Caco-2 (cell line): Measurements from ENCODE around the gene ADM5. TPM values are rescaled to one million over a fixed set of nuclear protein-coding genes. Genes with fewer than 3 reads are reported as not detected.
A peak's percentile ranks its signal among the peaks of the same experiment; 100 is the strongest.

Experiments
- BruUV-seq: library from RNA; stranded (reverse); fragments of 400-500 nt; replicated peaks from 2 replicates; lab custom pipeline; 2021; lab: Mats Ljungman, UMichigan
- CTCF ChIA-PET: fragments of 300-600 bp; sonication (Branson Sonifier 250); formaldehyde crosslinking; loops from one replicate; lab custom pipeline; 2022; ENCODE audit warnings: antibody characterized with exemption; lab: Charles Lee
- POLR2A ChIA-PET: fragments of 300-600 bp; sonication (Branson Sonifier 250); formaldehyde crosslinking; loops from one replicate; lab custom pipeline; 2022; ENCODE audit warnings: antibody characterized with exemption; lab: Charles Lee
- DNase-seq, 2 experiments: peaks; one replicate each; pipeline versions ENCODE4 v3.0.0 to v3.0.0-alpha.2; 2020 to 2022
- H3K27me3 ChIP-seq: replicated peaks from 2 replicates; pipeline ENCODE4 v1.6.0; 2011; ENCODE audit warnings: low read length; ENCODE audit not compliant: control insufficient read depth, insufficient read depth
- H3K36me3 ChIP-seq: 2 replicates; pipeline ENCODE4 v1.5.1; 2011; ENCODE audit warnings: low read length; ENCODE audit not compliant: control insufficient read depth, insufficient read depth
- H3K4me1 ChIP-seq: fragments of 250-450 bp; sonication (Bioruptor Pico); 2 replicates; pipeline ENCODE4 v1.5.1; 2020; ENCODE audit warnings: mild to moderate bottlenecking
- H3K4me3 ChIP-seq: 2 replicates; pipeline ENCODE4 v1.5.1; 2011; ENCODE audit warnings: low read depth, mild to moderate bottlenecking, control low read depth, low read length
- H3K9me3 ChIP-seq: fragments of 250-450 bp; sonication (Bioruptor Pico); 2 replicates; pipeline ENCODE4 v1.5.1; 2020; ENCODE audit warnings: mild to moderate bottlenecking, moderate library complexity
- H3K27ac Mint-ChIP-seq: one replicate; pipeline ENCODE4 v1.8.0; 2022; ENCODE audit warnings: mixed read lengths; ENCODE audit not compliant: unreplicated experiment
- H3K27me3 Mint-ChIP-seq: one replicate; pipeline ENCODE4 v1.8.0; 2022; ENCODE audit warnings: mixed read lengths; ENCODE audit not compliant: insufficient read depth, unreplicated experiment
- H3K36me3 Mint-ChIP-seq: one replicate; pipeline ENCODE4 v1.8.0; 2022; ENCODE audit warnings: mild to moderate bottlenecking, mixed read lengths; ENCODE audit not compliant: insufficient read depth, unreplicated experiment
- H3K4me1 Mint-ChIP-seq: one replicate; pipeline ENCODE4 v1.8.0; 2022; ENCODE audit warnings: low read depth, mixed read lengths; ENCODE audit not compliant: unreplicated experiment
- H3K4me3 Mint-ChIP-seq: one replicate; pipeline ENCODE4 v1.8.0; 2022; ENCODE audit warnings: mild to moderate bottlenecking, moderate library complexity, mixed read lengths; ENCODE audit not compliant: unreplicated experiment
- H3K9me3 Mint-ChIP-seq: one replicate; pipeline ENCODE4 v1.8.0; 2022; ENCODE audit warnings: mixed read lengths; ENCODE audit not compliant: unreplicated experiment
- intact Hi-C: fragments of 100-400 bp; cut with micrococcal nuclease; formaldehyde crosslinking; loops from one replicate; pipeline ENCODE4 v1.10.0; 2022; ENCODE audit not compliant: unreplicated experiment
- total RNA-seq: library from RNA; stranded (reverse); gene quantifications from 2 replicates; pipeline ENCODE4 v1.2.3, GENCODE V29; 2022
- TF ChIP-seq, protein P1 (sequence below), 2 experiments: fragments of 200-600 bp in 1 of 2; IDR thresholded peaks; 1 replicate in 1 of 2; 2 replicates in 1 of 2; pipeline versions ENCODE4 v1.5.1 to v1.8.0; 2011 to 2022; ENCODE audit warnings: antibody characterized with exemption in 1 of 2, control low read depth in 1 of 2, inconsistent platforms in 1 of 2, low read depth in 1 of 2, low read length in 1 of 2, mild to moderate bottlenecking in 1 of 2, moderate library complexity in 1 of 2; ENCODE audit not compliant: insufficient read depth in 1 of 2, severe bottlenecking in 1 of 2, unreplicated experiment in 1 of 2

ADM5 gene
- total RNA-seq, 1 experiment from 2014 or later, result 8.5 TPM

GRCh38 chr19:49657493-49658138, 31.8 kb upstream of the ADM5 start:
- Histone ChIP-seq H3K4me1 (no peaks in the 10 kb centered on the region), H3K4me3 (no peak overlapping the region), H3K27me3 (no peaks in the 10 kb centered on the region), H3K9me3 (peaks cover 8% of the 10 kb centered on the region), H3K36me3 (peaks cover 24% of the 10 kb centered on the region)
- Mint-ChIP-seq H3K4me3 (no peak overlapping the region), H3K36me3 (peaks cover 89% of the 10 kb centered on the region), H3K27ac (peak overlapping the region; percentile 18), H3K27me3 (no peaks in the 10 kb centered on the region), H3K9me3 (no peaks in the 10 kb centered on the region), H3K4me1 (no peaks in the 10 kb centered on the region)
- POLR2A ChIA-PET, result interaction anchor here (1.1 kb wide), 1 partner anchor 16 kb away, joined by 3 read pairs; the partner anchor contains the start of gene SCAF1
- BruUV-seq, result no TSS peak
- no peak for DNase-seq
- TF ChIP-seq, protein P1, sequence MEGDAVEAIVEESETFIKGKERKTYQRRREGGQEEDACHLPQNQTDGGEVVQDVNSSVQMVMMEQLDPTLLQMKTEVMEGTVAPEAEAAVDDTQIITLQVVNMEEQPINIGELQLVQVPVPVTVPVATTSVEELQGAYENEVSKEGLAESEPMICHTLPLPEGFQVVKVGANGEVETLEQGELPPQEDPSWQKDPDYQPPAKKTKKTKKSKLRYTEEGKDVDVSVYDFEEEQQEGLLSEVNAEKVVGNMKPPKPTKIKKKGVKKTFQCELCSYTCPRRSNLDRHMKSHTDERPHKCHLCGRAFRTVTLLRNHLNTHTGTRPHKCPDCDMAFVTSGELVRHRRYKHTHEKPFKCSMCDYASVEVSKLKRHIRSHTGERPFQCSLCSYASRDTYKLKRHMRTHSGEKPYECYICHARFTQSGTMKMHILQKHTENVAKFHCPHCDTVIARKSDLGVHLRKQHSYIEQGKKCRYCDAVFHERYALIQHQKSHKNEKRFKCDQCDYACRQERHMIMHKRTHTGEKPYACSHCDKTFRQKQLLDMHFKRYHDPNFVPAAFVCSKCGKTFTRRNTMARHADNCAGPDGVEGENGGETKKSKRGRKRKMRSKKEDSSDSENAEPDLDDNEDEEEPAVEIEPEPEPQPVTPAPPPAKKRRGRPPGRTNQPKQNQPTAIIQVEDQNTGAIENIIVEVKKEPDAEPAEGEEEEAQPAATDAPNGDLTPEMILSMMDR (IDR thresholded peaks at IDR 0.05; ENCODE audit: insufficient read depth in 1 of 2, low read depth in 1 of 2, low read length in 1 of 2, severe bottlenecking in 1 of 2, unreplicated experiment in 1 of 2), result no peak
- CTCF ChIA-PET, result no interaction called here
- intact Hi-C loops, result no loop called here

GRCh38 chr19:49658139-49658517, 31.3 kb upstream of the ADM5 start:
- CTCF ChIA-PET, result no interaction called here
- BruUV-seq, result TSS peak; percentile 50
- POLR2A ChIA-PET, result interaction anchor here (1.1 kb wide), 1 partner anchor 16 kb away, joined by 3 read pairs; the partner anchor contains the start of gene SCAF1

GRCh38 chr19:49658566-49659442, 30.6 kb upstream of the ADM5 start:
- Mint-ChIP-seq H3K36me3 (peaks cover 87% of the 10 kb centered on the region), H3K9me3 (no peaks in the 10 kb centered on the region), H3K4me1 (no peaks in the 10 kb centered on the region), H3K27me3 (no peaks in the 10 kb centered on the region), H3K27ac (no peak overlapping the region), H3K4me3 (no peak overlapping the region)
- peaks cover 25% of the 10 kb centered on the region for H3K36me3 ChIP-seq
- no peak overlapping the region for H3K4me3 ChIP-seq
- ChIA-PET POLR2A (interaction anchor here (0.5 to 1.1 kb wide), 2 partner anchors 17 to 18 kb away, joined by 3 read pairs; partner anchors contain the start of genes PRMT1 and SCAF1), CTCF (no interaction called here)
- intact Hi-C loops, result no loop called here
- peaks cover 8% of the 10 kb centered on the region for H3K9me3 ChIP-seq
- no peak for DNase-seq
- peaks cover 2% of the 10 kb centered on the region; the same call in 1 of the 2 replicates for H3K4me1 ChIP-seq
- no peaks in the 10 kb centered on the region for H3K27me3 ChIP-seq
- TF ChIP-seq, protein P1 (IDR thresholded peaks at IDR 0.05; ENCODE audit: insufficient read depth in 1 of 2, low read depth in 1 of 2, low read length in 1 of 2, severe bottlenecking in 1 of 2, unreplicated experiment in 1 of 2), result no peak
- BruUV-seq, result no TSS peak

More at GRCh38 chr19:49658139-49658517, 31.3 kb upstream of the ADM5 start:
- TF ChIP-seq, protein P1 (IDR thresholded peaks at IDR 0.05; ENCODE audit: insufficient read depth in 1 of 2, low read depth in 1 of 2, low read length in 1 of 2, severe bottlenecking in 1 of 2, unreplicated experiment in 1 of 2), result no peak
- Histone ChIP-seq H3K27me3 (no peaks in the 10 kb centered on the region), H3K36me3 (peaks cover 24% of the 10 kb centered on the region), H3K9me3 (peaks cover 8% of the 10 kb centered on the region), H3K4me3 (no peak overlapping the region), H3K4me1 (no peaks in the 10 kb centered on the region)
- no peaks in the 10 kb centered on the region for H3K9me3 Mint-ChIP-seq
- H3K27ac Mint-ChIP-seq, result peak overlapping the region; percentile 18
- H3K36me3 Mint-ChIP-seq, result peaks cover 89% of the 10 kb centered on the region
- H3K27me3 Mint-ChIP-seq, result no peaks in the 10 kb centered on the region
- intact Hi-C loops, result no loop called here
- H3K4me3 Mint-ChIP-seq, result no peak overlapping the region
- DNase-seq, result no peak
- H3K4me1 Mint-ChIP-seq, result no peaks in the 10 kb centered on the region
